Colonic mucosa (tissue), 4 donors: ENCODE data around the gene YBX2. TPM values are rescaled to one million over a fixed set of nuclear protein-coding genes. Genes with fewer than 3 reads are reported as not detected.

Experiments
- DNase-seq: peaks from one replicate; pipeline ENCODE4 v3.0.0-alpha.2; 2020
- H3K27ac ChIP-seq: fragments of 200-600 bp; one replicate; pipeline ENCODE4 v1.8.0; 2021
- H3K27me3 ChIP-seq: fragments of 200-600 bp; one replicate; pipeline ENCODE4 v1.8.0; 2021
- H3K36me3 ChIP-seq: fragments of 200-600 bp; one replicate; pipeline ENCODE4 v1.8.0; 2021
- H3K4me1 ChIP-seq: fragments of 200-600 bp; one replicate; pipeline ENCODE4 v1.8.0; 2021; ENCODE audit warnings: mild to moderate bottlenecking
- H3K4me3 ChIP-seq: fragments of 200-600 bp; one replicate; pipeline ENCODE4 v1.8.0; 2021
- H3K9ac ChIP-seq, 2 donors: one replicate each; pipeline ENCODE4 v1.7.0; 2013; ENCODE audit warnings: control low read depth in 2 of 2, low read depth in 2 of 2, low read length in 2 of 2
- H3K9me3 ChIP-seq: fragments of 200-600 bp; one replicate; pipeline ENCODE4 v1.8.0; 2021
- intact Hi-C: fragments of 100-400 bp; cut with DNase I; formaldehyde crosslinking; loops from one replicate; pipeline ENCODE4 v1.14.1; 2022
- total RNA-seq, 2 donors: library from RNA; stranded (reverse); fragmentation: NEBNext Ultra II Directional in 1 of 2; extraction: Animal tissue kit (Norgen Biotek cat#: 25700) in 1 of 2; gene quantifications; one replicate each; pipeline ENCODE4 v1.2.1, GENCODE V29; 2021
- TF ChIP-seq, protein P1 (sequence below): fragments of 200-600 bp; IDR thresholded peaks from one replicate; pipeline ENCODE4 v1.8.0; 2022; ENCODE audit warnings: antibody characterized with exemption, mild to moderate bottlenecking
- donor health status: healthy.
- donor health status: DM: no; HTN: no; CAD: no.
- donor health status: DM: no; HTN: no; CAD: no.

YBX2 gene
- total RNA-seq, 2 donors from 2014 or later = 22.1 to 40.4 TPM

DNA sequence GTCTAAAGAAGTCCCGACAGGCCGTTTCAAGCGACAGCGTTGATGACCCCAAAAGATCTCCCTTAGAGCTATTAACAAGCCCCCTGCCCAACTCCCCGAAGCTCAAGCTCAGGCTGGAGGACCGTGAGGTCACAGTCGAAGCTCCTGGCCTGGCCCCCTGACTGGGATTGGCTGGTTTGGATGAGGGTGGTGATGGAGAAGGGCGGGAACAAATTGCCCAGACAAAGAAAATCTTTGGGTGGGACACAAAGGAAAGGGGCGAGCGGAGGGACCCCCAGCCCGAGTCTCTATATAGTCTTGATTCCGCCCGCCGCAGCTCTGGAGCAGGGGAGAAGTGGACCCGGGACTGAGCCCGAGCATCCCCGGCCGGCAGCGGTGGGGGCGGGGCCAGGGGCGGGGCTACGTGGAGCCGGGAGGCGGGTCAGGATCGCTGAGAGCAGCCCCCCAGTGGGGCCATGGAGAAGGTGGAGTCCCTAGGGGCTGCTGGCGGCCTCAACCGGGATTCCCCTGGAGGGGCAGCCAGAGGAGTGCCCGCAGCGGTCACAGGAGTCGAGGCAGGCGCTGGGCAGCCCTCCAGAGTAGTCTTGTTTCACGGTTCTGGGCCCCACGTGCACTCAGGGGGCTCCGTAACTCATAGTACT is 35.7 kb upstream of the YBX2 start:
- Histone ChIP-seq H3K27me3 (no peaks in the 10 kb centered on the region), H3K9ac (peak overlapping the region; percentile 70 to 96), H3K36me3 (no peaks in the 10 kb centered on the region), H3K4me1 (peaks cover 10% of the 10 kb centered on the region), H3K4me3 (peak overlapping the region; percentile 94), H3K27ac (peak overlapping the region; percentile 78), H3K9me3 (no peaks in the 10 kb centered on the region)
- TF ChIP-seq, protein P1, sequence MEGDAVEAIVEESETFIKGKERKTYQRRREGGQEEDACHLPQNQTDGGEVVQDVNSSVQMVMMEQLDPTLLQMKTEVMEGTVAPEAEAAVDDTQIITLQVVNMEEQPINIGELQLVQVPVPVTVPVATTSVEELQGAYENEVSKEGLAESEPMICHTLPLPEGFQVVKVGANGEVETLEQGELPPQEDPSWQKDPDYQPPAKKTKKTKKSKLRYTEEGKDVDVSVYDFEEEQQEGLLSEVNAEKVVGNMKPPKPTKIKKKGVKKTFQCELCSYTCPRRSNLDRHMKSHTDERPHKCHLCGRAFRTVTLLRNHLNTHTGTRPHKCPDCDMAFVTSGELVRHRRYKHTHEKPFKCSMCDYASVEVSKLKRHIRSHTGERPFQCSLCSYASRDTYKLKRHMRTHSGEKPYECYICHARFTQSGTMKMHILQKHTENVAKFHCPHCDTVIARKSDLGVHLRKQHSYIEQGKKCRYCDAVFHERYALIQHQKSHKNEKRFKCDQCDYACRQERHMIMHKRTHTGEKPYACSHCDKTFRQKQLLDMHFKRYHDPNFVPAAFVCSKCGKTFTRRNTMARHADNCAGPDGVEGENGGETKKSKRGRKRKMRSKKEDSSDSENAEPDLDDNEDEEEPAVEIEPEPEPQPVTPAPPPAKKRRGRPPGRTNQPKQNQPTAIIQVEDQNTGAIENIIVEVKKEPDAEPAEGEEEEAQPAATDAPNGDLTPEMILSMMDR = no peak
- intact Hi-C loops = no loop called here
- DNase-seq = peak; percentile 85

DNA sequence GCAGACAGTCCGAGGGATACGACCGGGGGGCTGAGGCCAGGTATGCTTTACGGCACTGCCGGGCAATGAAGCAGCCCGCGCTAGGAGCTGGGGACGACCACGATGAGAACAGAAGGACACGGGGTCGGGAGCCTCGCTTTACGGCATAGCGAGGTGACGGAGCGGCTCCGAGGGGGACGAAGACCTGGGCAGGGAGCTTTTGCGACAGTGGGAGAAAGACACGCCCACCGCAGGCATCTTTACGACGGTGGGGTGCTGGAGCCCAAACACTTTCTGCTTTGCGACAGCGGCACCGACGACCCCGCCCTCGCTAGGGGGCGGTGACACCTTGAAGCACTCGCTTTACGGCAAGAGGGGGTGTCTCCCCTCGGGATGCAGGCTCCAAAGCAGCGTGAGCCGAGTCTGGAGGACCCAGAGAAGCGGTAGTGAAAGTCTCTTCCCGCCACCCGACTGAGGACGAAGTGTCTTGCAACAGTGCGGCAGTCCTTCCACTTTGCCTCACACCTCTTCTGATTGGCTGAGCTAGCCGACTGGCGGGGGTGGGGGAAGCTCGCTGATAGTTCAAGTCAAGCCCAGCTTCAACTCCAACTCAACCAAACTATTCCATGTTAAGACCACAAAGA is 35.0 kb upstream of the YBX2 start:
- peaks cover 10% of the 10 kb centered on the region for H3K4me1 ChIP-seq
- intact Hi-C loops = no loop called here
- H3K27ac ChIP-seq = peak overlapping the region; percentile 78
- H3K36me3 ChIP-seq = no peaks in the 10 kb centered on the region
- DNase-seq = peak; percentile 99
- TF ChIP-seq, protein P1 = no peak
- H3K9ac ChIP-seq = peak overlapping the region; percentile 93 to 96
- no peaks in the 10 kb centered on the region for H3K9me3 ChIP-seq
- peak overlapping the region; percentile 94 for H3K4me3 ChIP-seq
- no peaks in the 10 kb centered on the region for H3K27me3 ChIP-seq

DNA sequence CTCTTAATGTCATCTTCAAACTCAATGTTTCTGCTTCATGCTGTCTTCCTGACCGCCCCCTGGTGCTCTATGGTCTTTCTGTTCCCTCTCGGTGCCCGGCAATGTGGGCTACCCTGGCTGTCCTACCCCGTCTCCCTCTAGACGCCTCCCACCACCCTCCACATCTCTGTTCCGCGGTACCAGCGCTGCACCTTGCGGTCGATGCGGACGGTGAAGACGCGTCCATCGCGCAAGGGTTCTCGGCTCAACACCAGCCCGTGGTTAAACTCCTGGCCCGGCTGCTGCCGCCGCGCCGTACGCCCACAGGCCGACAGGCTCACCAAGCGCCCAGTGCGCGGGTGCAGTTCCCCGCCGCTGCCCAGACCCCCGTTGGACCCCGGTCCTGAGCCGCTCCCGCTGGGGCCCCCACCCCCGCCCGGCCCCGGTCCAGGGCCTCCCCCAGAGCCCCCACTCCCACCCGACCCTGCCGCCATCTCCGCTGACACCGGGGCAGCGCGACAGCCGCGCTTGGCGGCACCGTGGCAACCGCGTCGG is 34.5 kb upstream of the YBX2 start, which contains the start of gene NEURL4:
Gene NEURL4 (minus strand): TSS at position 496 of the 534 bp plus-strand sequence. CDS start 23 bp downstream, at position 473.
- peaks cover 10% of the 10 kb centered on the region for H3K4me1 ChIP-seq
- peak within 1 kb of the TSS; percentile 93 to 96 for H3K9ac ChIP-seq
- H3K9me3 ChIP-seq = no peaks in the 10 kb centered on the region
- H3K36me3 ChIP-seq = no peaks in the 10 kb centered on the region
- peak within 1 kb of the TSS; percentile 78 for H3K27ac ChIP-seq
- peak within 1 kb of the TSS; percentile 94 for H3K4me3 ChIP-seq
- no peaks in the 10 kb centered on the region for H3K27me3 ChIP-seq
- DNase-seq = no peak
- intact Hi-C loops = no loop called here
- TF ChIP-seq, protein P1 = no peak

DNA sequence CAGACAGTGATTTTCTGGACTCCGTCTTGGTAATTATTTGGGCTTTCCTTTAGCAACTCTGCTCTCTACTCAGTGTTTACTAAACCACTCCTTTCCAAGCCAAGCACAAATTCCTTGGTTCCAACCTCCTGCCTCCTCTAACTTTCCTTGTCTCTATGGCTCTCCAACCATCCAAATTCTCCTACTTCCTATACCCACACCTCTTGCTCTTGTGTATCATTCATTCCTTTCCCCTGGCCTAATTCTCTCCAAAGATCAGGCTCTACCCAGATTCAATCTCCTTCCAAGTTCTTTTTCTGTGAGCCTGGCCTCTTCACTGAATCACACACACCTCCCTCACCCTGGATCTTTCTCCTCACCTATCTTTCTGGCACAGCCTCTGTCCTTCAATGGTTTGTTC is 33.6 kb upstream of the YBX2 start:
- Histone ChIP-seq H3K9ac (peak overlapping the region in 1 of 2 donors; percentile 96), H3K4me1 (peaks cover 10% of the 10 kb centered on the region), H3K4me3 (peak overlapping the region; percentile 94), H3K36me3 (peaks cover 3% of the 10 kb centered on the region), H3K27ac (no peak overlapping the region), H3K9me3 (no peaks in the 10 kb centered on the region), H3K27me3 (no peaks in the 10 kb centered on the region)
- intact Hi-C loops = no loop called here
- TF ChIP-seq, protein P1 = no peak
- no peak for DNase-seq

DNA sequence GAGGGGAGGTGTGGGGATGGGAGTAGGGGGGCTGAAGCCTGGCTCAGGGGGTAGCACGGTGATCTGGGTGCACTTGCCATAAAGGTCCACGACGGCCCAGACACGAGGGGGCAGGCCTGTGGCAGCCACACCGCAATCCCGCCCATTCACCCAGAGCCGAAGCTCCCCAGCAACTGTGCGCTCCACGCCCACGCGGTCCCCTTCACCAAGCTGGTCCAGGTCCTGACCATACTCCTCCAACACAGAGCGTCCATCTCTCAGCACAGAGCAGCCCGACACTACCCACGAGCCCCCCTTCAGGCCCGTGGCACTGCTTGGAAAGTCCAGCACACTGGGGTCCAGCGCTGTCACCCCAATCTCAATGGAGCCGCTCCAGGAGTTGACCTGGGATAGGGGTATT is 33.1 kb upstream of the YBX2 start:
- TF ChIP-seq, protein P1 = no peak
- H3K9ac ChIP-seq = no peak overlapping the region
- intact Hi-C loops = no loop called here
- H3K4me1 ChIP-seq = peaks cover 10% of the 10 kb centered on the region
- no peaks in the 10 kb centered on the region for H3K9me3 ChIP-seq
- H3K4me3 ChIP-seq = no peak overlapping the region
- DNase-seq = no peak
- no peak overlapping the region for H3K27ac ChIP-seq
- peaks cover 8% of the 10 kb centered on the region for H3K36me3 ChIP-seq
- no peaks in the 10 kb centered on the region for H3K27me3 ChIP-seq
